H1 (cell line): Measurements from ENCODE around the gene CAMTA1. TPM values are rescaled to one million over a fixed set of nuclear protein-coding genes. Genes with fewer than 3 reads are reported as not detected.

Experiments
- CTCF ChIA-PET: fragments of 300-600 bp; sonication (Branson Sonifier 250); formaldehyde crosslinking; loops from one replicate; lab custom pipeline; 2021; ENCODE audit not compliant: partially characterized antibody; lab: Charles Lee
- POLR2A ChIA-PET: fragments of 300-600 bp; sonication (Branson Sonifier 250); formaldehyde crosslinking; loops from one replicate; lab custom pipeline; 2021; ENCODE audit warnings: inconsistent platforms; ENCODE audit not compliant: partially characterized antibody; lab: Charles Lee
- DNase-seq, 2 experiments: peaks; one replicate each; pipeline versions ENCODE4 v3.0.0 to v3.0.0-alpha.2; 2010 to 2022; ENCODE audit warnings: low spot score in 2 of 2, low read depth in 1 of 2, mixed read lengths in 1 of 2
- FAIRE-seq: peaks from 2 replicates; lab custom pipeline; 2011; peaks lifted over from hg19 to GRCh38; lab: Jason Lieb, UNC
- H2AFZ ChIP-seq: 2 replicates; pipeline ENCODE4 v1.8.1; 2012; ENCODE audit warnings: low read length, inconsistent platforms
- H2AK5ac ChIP-seq: 2 replicates; pipeline ENCODE4 v1.6.1; 2013; ENCODE audit warnings: low read depth, low read length
- H2BK120ac ChIP-seq: replicated peaks from 2 replicates; pipeline ENCODE3; 2013; ENCODE audit warnings: low read depth, low read length, inconsistent platforms
- H2BK12ac ChIP-seq: 2 replicates; pipeline ENCODE4 v1.6.1; 2013; ENCODE audit warnings: low read depth, low read length
- H2BK15ac ChIP-seq: 2 replicates; pipeline ENCODE4 v1.6.1; 2013; ENCODE audit warnings: low read length
- H2BK20ac ChIP-seq: 2 replicates; pipeline ENCODE4 v1.6.1; 2013; ENCODE audit warnings: low read length
- H2BK5ac ChIP-seq: 2 replicates; pipeline ENCODE4 v1.6.1; 2013; ENCODE audit warnings: low read depth, low read length
- H3K14ac ChIP-seq: 2 replicates; pipeline ENCODE4 v1.6.1; 2013; ENCODE audit warnings: inconsistent platforms; ENCODE audit not compliant: insufficient read length
- H3K18ac ChIP-seq: 2 replicates; pipeline ENCODE4 v1.6.1; 2013; ENCODE audit warnings: low read length; ENCODE audit errors: extremely low read depth
- H3K23ac ChIP-seq: 2 replicates; pipeline ENCODE4 v1.6.1; 2013; ENCODE audit warnings: inconsistent platforms; ENCODE audit not compliant: insufficient read length
- H3K23me2 ChIP-seq: 2 replicates; pipeline ENCODE4 v1.6.1; 2013; ENCODE audit warnings: low read depth, low read length
- H3K27ac ChIP-seq: 2 replicates; pipeline ENCODE4 v1.6.1; 2011; ENCODE audit warnings: low read depth, low read length, inconsistent platforms
- H3K27me3 ChIP-seq, 4 experiments: replicated peaks in 1 of 4; 1 replicate in 1 of 4; 2 replicates in 3 of 4; pipeline versions ENCODE4 v1.6.1 to v1.8.1; 2011 to 2013; ENCODE audit warnings: low read length in 3 of 4, mild to moderate bottlenecking in 3 of 4, inconsistent platforms in 2 of 4, mixed read lengths in 2 of 4, moderate library complexity in 1 of 4; ENCODE audit not compliant: control insufficient read depth in 3 of 4, insufficient read depth in 3 of 4; ENCODE audit errors: extremely low read depth in 1 of 4
- H3K36me3 ChIP-seq, 4 experiments: 2 replicates each; pipeline versions ENCODE4 v1.6.1 to v1.8.1; 2011 to 2013; ENCODE audit warnings: mild to moderate bottlenecking in 4 of 4, low read length in 3 of 4, moderate library complexity in 2 of 4, control low read depth in 1 of 4, inconsistent platforms in 1 of 4; ENCODE audit not compliant: insufficient read depth in 4 of 4, control insufficient read depth in 2 of 4
- H3K4ac ChIP-seq: replicated peaks from 2 replicates; pipeline ENCODE3; 2013; ENCODE audit warnings: low read length, low read depth, mixed read lengths, inconsistent platforms; ENCODE audit not compliant: insufficient read length
- H3K4me1 ChIP-seq, 4 experiments: replicated peaks in 1 of 4; 1 replicate in 1 of 4; 2 replicates in 3 of 4; pipeline versions ENCODE4 v1.6.1 to v1.8.1; 2011 to 2013; ENCODE audit warnings: low read length in 3 of 4, inconsistent platforms in 2 of 4, mixed read lengths in 1 of 4; ENCODE audit not compliant: insufficient read depth in 4 of 4, control insufficient read depth in 3 of 4
- H3K4me2 ChIP-seq, 2 experiments: 2 replicates each; pipeline versions ENCODE4 v1.6.1 to v1.8.1; 2011 to 2013; ENCODE audit warnings: low read depth in 2 of 2, low read length in 2 of 2, control low read depth in 1 of 2, inconsistent platforms in 1 of 2, mild to moderate bottlenecking in 1 of 2; ENCODE audit not compliant: insufficient read depth in 1 of 2
- H3K4me3 ChIP-seq, 4 experiments: fragments of 200-600, 300-600 bp in 1 of 4; sonication (generic), shearing (Covaris generic), sonication (Bioruptor Twin) in 1 of 4; 2 replicates each; pipeline versions ENCODE4 v1.5.1 to v1.8.1; 2011 to 2016; ENCODE audit warnings: low read length in 4 of 4, low read depth in 3 of 4, control low read depth in 2 of 4, inconsistent platforms in 2 of 4, mild to moderate bottlenecking in 2 of 4, mixed read lengths in 1 of 4, moderate library complexity in 1 of 4; ENCODE audit not compliant: insufficient read depth in 2 of 4; ENCODE audit errors: extremely low read depth in 1 of 4
- H3K56ac ChIP-seq: replicated peaks from 2 replicates; pipeline ENCODE3; 2013; ENCODE audit warnings: low read depth, mild to moderate bottlenecking, mixed read lengths, low read length, inconsistent platforms; ENCODE audit not compliant: insufficient read length
- H3K79me1 ChIP-seq: 2 replicates; pipeline ENCODE4 v1.6.1; 2013; ENCODE audit warnings: low read depth, low read length, control low read depth
- H3K79me2 ChIP-seq, 2 experiments: 2 replicates each; pipeline versions ENCODE4 v1.6.1 to v1.8.1; 2012 to 2013; ENCODE audit warnings: low read length in 2 of 2, mild to moderate bottlenecking in 2 of 2, inconsistent platforms in 1 of 2; ENCODE audit not compliant: insufficient read depth in 2 of 2, control insufficient read depth in 1 of 2
- H3K9ac ChIP-seq, 4 experiments: replicated peaks in 1 of 4; 1 replicate in 1 of 4; 2 replicates in 3 of 4; pipeline versions ENCODE4 v1.6.1 to v1.8.1; 2011 to 2013; ENCODE audit warnings: low read depth in 3 of 4, low read length in 3 of 4, control low read depth in 2 of 4, mild to moderate bottlenecking in 2 of 4, moderate library complexity in 2 of 4, inconsistent platforms in 1 of 4; ENCODE audit errors: extremely low read depth in 1 of 4
- H3K9me3 ChIP-seq, 2 experiments: 2 replicates each; pipeline versions ENCODE4 v1.6.1 to v1.8.1; 2012 to 2013; ENCODE audit warnings: mild to moderate bottlenecking in 2 of 2, moderate library complexity in 2 of 2, control low read depth in 1 of 2, inconsistent platforms in 1 of 2, low read depth in 1 of 2, low read length in 1 of 2, mixed read lengths in 1 of 2; ENCODE audit not compliant: insufficient read depth in 2 of 2
- H4K20me1 ChIP-seq, 2 experiments: replicated peaks in 1 of 2; 2 replicates each; pipeline versions ENCODE3 to v1.8.1; 2011 to 2013; ENCODE audit warnings: inconsistent platforms in 2 of 2, low read length in 2 of 2, mild to moderate bottlenecking in 1 of 2; ENCODE audit not compliant: insufficient read depth in 2 of 2, control insufficient read depth in 1 of 2
- H4K5ac ChIP-seq: 2 replicates; pipeline ENCODE4 v1.6.1; 2013; ENCODE audit warnings: low read length, low read depth, mixed read lengths, inconsistent platforms; ENCODE audit not compliant: insufficient read length
- H4K8ac ChIP-seq: 2 replicates; pipeline ENCODE4 v1.8.0; 2013; ENCODE audit warnings: mild to moderate bottlenecking, moderate library complexity, low read length, inconsistent platforms; ENCODE audit not compliant: insufficient read depth; ENCODE audit errors: extremely low read depth
- H4K91ac ChIP-seq: replicated peaks from 2 replicates; pipeline ENCODE3; 2013; ENCODE audit warnings: low read length, mixed read lengths, inconsistent platforms; ENCODE audit not compliant: insufficient read length
- SIX5 ChIP-seq: IDR thresholded peaks from 2 replicates; pipeline ENCODE4 v1.6.1; 2011; ENCODE audit warnings: mild to moderate bottlenecking, low read depth, low read length
- ZNF274 ChIP-seq: IDR thresholded peaks from 2 replicates; pipeline ENCODE4 v1.7.0; 2012; ENCODE audit warnings: low read length, borderline replicate concordance; ENCODE audit errors: extremely low read depth
- WGBS, 2 experiments: shearing (Covaris generic) in 1 of 2; methylation state at CpG; one replicate each; pipeline versions ENCODE4 v1.1.6 to v1.1.7; 2013 to 2015; ENCODE audit warnings: low lambda C conversion rate in 2 of 2, mixed read lengths in 2 of 2, inconsistent platforms in 1 of 2, low coverage in 1 of 2, missing lambda C conversion rate in 1 of 2; ENCODE audit not compliant: insufficient replicate concordance in 2 of 2, insufficient coverage in 1 of 2, insufficient read length in 1 of 2; ENCODE audit errors: extremely low coverage in 1 of 2, missing lambda C conversion rate in 1 of 2; 5-methylcytosine and 5-hydroxymethylcytosine counted together
- polyA plus RNA-seq, 7 experiments: library from polyadenylated mRNA; depleted of rRNA in 3 of 7; stranded (reverse) in 5 of 7; unstranded in 2 of 7; fragments of >200 nt in 5 of 7; fragments of 200-250 nt in 2 of 7; gene quantifications; 1 replicate in 5 of 7; 2 replicates in 1 of 7; 4 replicates in 1 of 7; pipeline versions ENCODE4 v1.2.1 to v1.2.3, GENCODE V29; 2011 to 2013; ENCODE audit warnings: missing spikeins in 2 of 7, mixed read lengths in 2 of 7
- total RNA-seq: library from RNA; stranded (reverse); fragmentation: NEBNext Ultra II Directional; extraction: Animal tissue kit (Norgen Biotek cat#: 25700); gene quantifications from 2 replicates; pipeline ENCODE4 v1.2.1, GENCODE V29; 2021

Gene CAMTA1
- total and polyA plus RNA-seq, 2 of the 8 experiments (the other 6 are each of a cell fraction or from before 2014, with no cell fraction given) = 65.0 to 119 TPM

GRCh38 chr1:7705908-7706216 is 920.6 kb downstream of the CAMTA1 start:
- Histone ChIP-seq H3K36me3 (no peaks in the 10 kb centered on the region), H4K8ac (no peak overlapping the region), H4K20me1 (peaks cover 0 to 2% of the 10 kb centered on the region in 2 experiments), H2BK120ac (no peak overlapping the region), H3K4me3 (peak overlapping the region in 2 of 4 experiments; percentile 10 to 38; a peak in 2 of 8 replicates), H3K9ac (no peak overlapping the region), H3K27ac (no peak overlapping the region), H2BK20ac (no peak overlapping the region), H2AFZ (no peak overlapping the region)
- ChIA-PET CTCF (interaction anchor here (0.9 to 2.2 kb wide), 4 partner anchors 37 to 55 kb away, joined by 3 to 6 read pairs (median 5); no protein-coding TSS in a partner anchor), POLR2A (interaction anchor here (0.7 to 2.9 kb wide), 4 partner anchors 11 to 38 kb away, joined by 3 to 9 read pairs (median 4); no protein-coding TSS in a partner anchor)
- TF ChIP-seq SIX5 = no peak
- TF ChIP-seq ZNF274 = no peak
- TF ChIP-seq, all 59 proteins: peak for 0
- H3K14ac ChIP-seq = no peak overlapping the region
- FAIRE-seq (no peak), DNase-seq (no peak)
- peaks cover 0 to 21% (median 14%) of the 10 kb centered on the region in 4 experiments; a peak in 5 of 7 replicates for H3K27me3 ChIP-seq
- no peak overlapping the region for H2BK12ac ChIP-seq
- H3K79me1 ChIP-seq = no peaks in the 10 kb centered on the region
- no peaks in the 10 kb centered on the region for H3K79me2 ChIP-seq
- H3K4me2 ChIP-seq = peak overlapping the region; percentile 10 to 35; a peak in 3 of 4 replicates
- H2AK5ac ChIP-seq = no peak overlapping the region
- H3K56ac ChIP-seq = no peak overlapping the region
- H3K23me2 ChIP-seq = peaks cover 3% of the 10 kb centered on the region; the same call in 1 of the 2 replicates
- peaks cover 2 to 16% (median 10%) of the 10 kb centered on the region in 4 experiments; a peak in 6 of 7 replicates for H3K4me1 ChIP-seq
- H3K9me3 ChIP-seq = no peaks in the 10 kb centered on the region
- H3K23ac ChIP-seq = no peak overlapping the region
- no peak overlapping the region for H2BK5ac ChIP-seq
- no peak overlapping the region for H4K91ac ChIP-seq
- H2BK15ac ChIP-seq = no peak overlapping the region
- no peak overlapping the region for H4K5ac ChIP-seq
- 58% methylated on average over 7 of the region's 7 CpGs; no CpG with 5 or more reads in 1 of the 2 experiments for WGBS, 2 experiments
- H3K18ac ChIP-seq = no peak overlapping the region
- H3K4ac ChIP-seq = no peak overlapping the region
